ENCODE results near the gene PALMD. TPM values are rescaled to one million over a fixed set of nuclear protein-coding genes. Genes with fewer than 3 reads are reported as not detected.
A peak's percentile ranks its signal among the peaks of the same experiment; 100 is the strongest.

Gene PALMD
- total and polyA plus RNA-seq, 2 experiments from 2014 or later = 0.63 to 0.94 TPM

DNA sequence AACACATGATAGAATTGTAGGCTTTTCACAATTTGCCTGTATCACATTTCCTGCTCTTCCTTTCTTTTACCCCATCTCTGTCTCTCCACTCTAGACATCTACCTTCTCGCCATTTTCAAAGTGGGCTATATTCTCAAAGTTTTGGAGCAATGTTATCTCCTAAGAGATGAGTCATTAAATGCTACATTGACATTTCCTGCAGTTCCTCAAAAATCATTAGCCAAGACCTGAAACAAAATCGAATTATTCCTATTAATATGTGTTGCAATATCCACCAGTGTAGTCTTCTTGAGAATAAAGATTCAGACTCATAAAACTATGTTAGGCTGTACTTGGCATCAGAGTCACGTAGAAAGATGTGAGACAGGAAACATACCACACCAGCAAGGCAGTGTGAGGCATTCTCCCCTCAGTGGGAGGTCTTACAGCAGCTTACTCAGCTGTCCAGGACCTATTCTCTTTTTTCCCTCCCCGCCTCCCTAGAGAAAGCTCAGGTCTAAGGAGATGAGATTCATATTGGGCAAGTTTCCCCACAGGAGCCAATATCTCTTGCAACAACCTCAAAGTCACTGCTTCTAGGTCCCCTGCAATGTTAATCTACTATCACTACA is 81.8 kb downstream of the PALMD start:
- H3K27me3 ChIP-seq = no peaks in the 10 kb centered on the region
- H3K4me1 ChIP-seq (ENCODE audit: low read depth) = peaks cover 6% of the 10 kb centered on the region
- H3K27ac ChIP-seq = no peak overlapping the region
- DNase-seq (ENCODE audit: low read depth in 1 of 2, low spot score in 1 of 2) = peak in 1 of 2 donors; percentile 82
- H3K4me3 ChIP-seq = no peak overlapping the region
- TF ChIP-seq, protein P1, sequence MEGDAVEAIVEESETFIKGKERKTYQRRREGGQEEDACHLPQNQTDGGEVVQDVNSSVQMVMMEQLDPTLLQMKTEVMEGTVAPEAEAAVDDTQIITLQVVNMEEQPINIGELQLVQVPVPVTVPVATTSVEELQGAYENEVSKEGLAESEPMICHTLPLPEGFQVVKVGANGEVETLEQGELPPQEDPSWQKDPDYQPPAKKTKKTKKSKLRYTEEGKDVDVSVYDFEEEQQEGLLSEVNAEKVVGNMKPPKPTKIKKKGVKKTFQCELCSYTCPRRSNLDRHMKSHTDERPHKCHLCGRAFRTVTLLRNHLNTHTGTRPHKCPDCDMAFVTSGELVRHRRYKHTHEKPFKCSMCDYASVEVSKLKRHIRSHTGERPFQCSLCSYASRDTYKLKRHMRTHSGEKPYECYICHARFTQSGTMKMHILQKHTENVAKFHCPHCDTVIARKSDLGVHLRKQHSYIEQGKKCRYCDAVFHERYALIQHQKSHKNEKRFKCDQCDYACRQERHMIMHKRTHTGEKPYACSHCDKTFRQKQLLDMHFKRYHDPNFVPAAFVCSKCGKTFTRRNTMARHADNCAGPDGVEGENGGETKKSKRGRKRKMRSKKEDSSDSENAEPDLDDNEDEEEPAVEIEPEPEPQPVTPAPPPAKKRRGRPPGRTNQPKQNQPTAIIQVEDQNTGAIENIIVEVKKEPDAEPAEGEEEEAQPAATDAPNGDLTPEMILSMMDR (IDR thresholded peaks at IDR 0.05; ENCODE audit: low read depth, low read length) = no peak
- H3K9me3 ChIP-seq (ENCODE audit: low read depth) = no peaks in the 10 kb centered on the region
- H3K36me3 ChIP-seq = no peaks in the 10 kb centered on the region

DNA sequence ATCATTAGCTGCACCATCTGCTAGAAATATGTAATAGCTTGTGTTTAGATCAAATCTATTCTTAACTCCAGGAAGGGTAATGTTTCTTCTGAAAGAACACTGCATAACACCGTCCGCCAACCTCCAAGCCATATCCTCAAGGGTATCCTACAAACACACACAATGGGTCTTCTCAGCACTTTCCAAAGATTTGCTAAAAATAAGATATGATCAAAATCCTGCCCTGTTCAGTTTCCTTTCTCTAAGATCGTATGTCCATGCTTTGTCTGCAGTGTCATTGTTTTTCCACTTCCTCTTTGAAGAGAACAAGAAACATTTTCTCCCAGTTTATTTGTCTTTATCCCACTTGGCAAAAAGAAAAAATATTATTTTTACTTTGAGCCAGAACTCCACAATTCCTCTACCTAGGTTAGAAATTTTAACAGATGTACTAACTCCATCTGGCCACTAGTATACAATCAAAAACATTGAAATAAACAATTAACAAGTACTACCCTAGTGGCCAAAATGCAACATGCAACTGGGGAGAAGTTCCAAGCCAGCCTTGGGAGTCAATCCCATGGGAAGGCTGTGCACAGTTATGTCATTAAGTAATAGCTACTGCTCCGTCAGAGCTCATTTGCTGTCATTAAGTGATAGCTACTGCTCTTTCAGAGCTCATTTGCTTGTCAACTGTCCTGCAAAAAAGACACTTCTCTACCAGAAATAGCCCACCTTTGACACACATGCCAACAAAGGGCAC is 82.8 kb downstream of the PALMD start:
- peak; percentile 9 to 61 for DNase-seq (ENCODE audit: low read depth in 1 of 2, low spot score in 1 of 2)
- TF ChIP-seq, protein P1 (IDR thresholded peaks at IDR 0.05; ENCODE audit: low read depth, low read length) = peak; percentile 55

DNA sequence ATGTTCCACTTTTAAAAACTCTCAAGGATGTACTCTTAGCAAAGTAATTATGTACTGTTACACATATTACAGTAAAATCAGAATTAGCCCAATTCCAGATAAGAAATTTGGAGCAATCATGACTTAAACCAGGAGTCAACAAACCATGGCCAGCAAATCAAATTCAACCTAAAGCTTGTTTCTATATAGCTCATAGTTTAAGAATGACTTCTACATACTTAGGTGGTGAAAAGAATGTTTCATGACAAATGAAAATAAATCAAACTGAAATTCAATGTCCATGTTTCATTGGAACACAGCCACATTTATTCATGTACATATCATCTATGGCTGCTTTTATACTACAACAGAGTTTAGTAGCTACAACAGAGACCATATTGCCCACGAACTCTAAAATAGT is 85.5 kb downstream of the PALMD start:
- Histone ChIP-seq H3K4me1 (ENCODE audit: low read depth) (peaks cover 6% of the 10 kb centered on the region), H3K27ac (no peak overlapping the region), H3K9me3 (ENCODE audit: low read depth) (no peaks in the 10 kb centered on the region), H3K4me3 (no peak overlapping the region), H3K27me3 (no peaks in the 10 kb centered on the region), H3K36me3 (no peaks in the 10 kb centered on the region)
- TF ChIP-seq, protein P1 (IDR thresholded peaks at IDR 0.05; ENCODE audit: low read depth, low read length) = no peak
- DNase-seq (ENCODE audit: low read depth in 1 of 2, low spot score in 1 of 2) = no peak

More for the DNA sequence above, 82.8 kb downstream of the PALMD start:
- Histone ChIP-seq H3K4me3 (no peak overlapping the region), H3K9me3 (ENCODE audit: low read depth) (no peaks in the 10 kb centered on the region), H3K36me3 (no peaks in the 10 kb centered on the region), H3K27me3 (no peaks in the 10 kb centered on the region), H3K27ac (no peak overlapping the region), H3K4me1 (ENCODE audit: low read depth) (peaks cover 6% of the 10 kb centered on the region)

DNA sequence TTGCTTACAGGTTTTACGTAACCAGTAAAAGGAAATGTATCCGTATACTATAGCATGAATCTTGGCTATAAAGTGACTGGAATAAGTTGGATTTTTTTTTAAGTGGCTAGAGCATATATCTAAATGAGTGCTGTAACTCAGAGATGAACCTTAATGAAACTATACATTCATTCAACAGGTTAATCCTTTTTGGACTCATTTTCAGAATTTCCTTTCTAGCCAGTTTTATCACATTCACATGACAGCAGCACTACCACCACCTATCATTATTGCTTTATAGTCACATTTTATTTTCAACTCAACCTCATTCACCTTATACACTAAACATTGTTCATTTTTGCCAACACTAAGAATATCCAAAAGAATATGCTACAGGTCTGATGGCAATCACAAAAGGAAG is 89.9 kb downstream of the PALMD start:
- peaks cover 4% of the 10 kb centered on the region for H3K36me3 ChIP-seq
- TF ChIP-seq, protein P1 (IDR thresholded peaks at IDR 0.05; ENCODE audit: low read depth, low read length) = no peak
- peaks cover 3% of the 10 kb centered on the region for H3K4me1 ChIP-seq (ENCODE audit: low read depth)
- no peak for DNase-seq (ENCODE audit: low read depth in 1 of 2, low spot score in 1 of 2)
- no peak overlapping the region for H3K4me3 ChIP-seq
- H3K27me3 ChIP-seq = no peaks in the 10 kb centered on the region
- H3K27ac ChIP-seq = no peak overlapping the region
- no peaks in the 10 kb centered on the region for H3K9me3 ChIP-seq (ENCODE audit: low read depth)

DNA sequence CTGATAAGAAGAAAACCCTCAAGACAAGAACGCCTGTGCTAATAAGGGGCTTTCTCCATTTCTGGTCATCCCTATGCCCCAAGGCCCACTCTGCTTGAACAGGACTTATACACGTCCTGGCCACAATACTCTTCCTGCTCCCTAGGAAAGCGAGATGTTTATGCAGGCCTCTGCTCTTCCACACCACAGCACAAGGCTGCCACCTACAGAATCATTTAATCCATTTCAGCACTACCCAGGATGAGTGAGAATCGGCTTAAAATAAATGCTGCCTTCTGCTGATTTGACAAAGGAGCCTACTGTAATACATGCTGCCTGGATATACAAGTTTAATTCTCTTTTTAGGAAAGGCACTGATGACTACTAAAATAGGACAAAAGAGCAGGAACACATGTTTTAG is 91.1 kb downstream of the PALMD start:
- peak; percentile 65 to 79 for DNase-seq (ENCODE audit: low read depth in 1 of 2, low spot score in 1 of 2)
- Histone ChIP-seq H3K27me3 (no peaks in the 10 kb centered on the region), H3K9me3 (ENCODE audit: low read depth) (no peaks in the 10 kb centered on the region)

More for the DNA sequence above, 91.1 kb downstream of the PALMD start:
- no peak overlapping the region for H3K4me3 ChIP-seq
- TF ChIP-seq, protein P1 (IDR thresholded peaks at IDR 0.05; ENCODE audit: low read depth, low read length) = peak; percentile 54
- peaks cover 8% of the 10 kb centered on the region for H3K36me3 ChIP-seq
- no peak overlapping the region for H3K27ac ChIP-seq
- peaks cover 3% of the 10 kb centered on the region for H3K4me1 ChIP-seq (ENCODE audit: low read depth)

Measured in cardiac muscle cell (in vitro differentiated cells and primary cell).